NB4 (cell line): ENCODE results near the gene SCRN1.
"Not testable (repeated sequence)": the region's sequence is repeated elsewhere in the genome, so short reads cannot be mapped to it uniquely, and the experiment has no call there.

Experiments
- DNase-seq: peaks from one replicate; pipeline ENCODE4 v3.0.0; 2010; ENCODE audit warnings: low read depth
- H3K4me3 ChIP-seq: one replicate; pipeline ENCODE4 v1.5.1; 2011; ENCODE audit warnings: mild to moderate bottlenecking, low read depth, low read length, moderate library complexity
- CTCF ChIP-seq: IDR thresholded peaks from one replicate; pipeline ENCODE4 v1.5.1; 2012; ENCODE audit warnings: low read depth, low read length
- MAX ChIP-seq: IDR thresholded peaks from 2 replicates; pipeline ENCODE4 v1.6.1; 2011; ENCODE audit warnings: low read depth, low read length
- MYC ChIP-seq: IDR thresholded peaks from 2 replicates; pipeline ENCODE4 v1.6.1; 2011; ENCODE audit warnings: low read depth, low read length
- POLR2A ChIP-seq: IDR thresholded peaks from 2 replicates; pipeline ENCODE4 v1.6.1; 2011; ENCODE audit warnings: mild to moderate bottlenecking; ENCODE audit not compliant: insufficient read length; ENCODE audit errors: extremely low read depth

The SCRN1 gene

GRCh38 chr7:29962035-29962434, 27.6 kb downstream of the SCRN1 start:
- DNase-seq, result no peak
- no peak overlapping the region for H3K4me3 ChIP-seq
- TF ChIP-seq MAX (no peak), CTCF (no peak), MYC (no peak), POLR2A (no peak)

- DNase-seq, H3K4me3 ChIP-seq: not testable (repeated sequence)
These were observed 28.0 kb downstream of the SCRN1 start for GRCh38 chr7:29961611-29962010.

- no peak for TF ChIP-seq POLR2A
- no peak for TF ChIP-seq MYC
- no peak for TF ChIP-seq MAX
- no peak for TF ChIP-seq CTCF
- DNase-seq, result no peak
- H3K4me3 ChIP-seq, result no peak overlapping the region
These were observed 30.8 kb downstream of the SCRN1 start for GRCh38 chr7:29958667-29959358.

GRCh38 chr7:29957521-29958310, 31.9 kb downstream of the SCRN1 start:
- no peak overlapping the region for H3K4me3 ChIP-seq
- DNase-seq, result no peak
- TF ChIP-seq MYC (no peak), MAX (no peak), POLR2A (no peak), CTCF (no peak)

GRCh38 chr7:29956487-29956836, 33.1 kb downstream of the SCRN1 start:
- TF ChIP-seq CTCF (no peak), MAX (no peak), POLR2A (no peak), MYC (no peak)
- no peak for DNase-seq
- H3K4me3 ChIP-seq, result no peak overlapping the region

GRCh38 chr7:29955799-29956486, 33.7 kb downstream of the SCRN1 start:
- H3K4me3 ChIP-seq, result no peak overlapping the region
- DNase-seq, result peak; percentile 86
- TF ChIP-seq MYC (peak; percentile 61), POLR2A (no peak), CTCF (no peak), MAX (peak; percentile 78)
